ENCODE data around the gene ITPK1. TPM values are rescaled to one million over a fixed set of nuclear protein-coding genes. Genes with fewer than 3 reads are reported as not detected.

The ITPK1 gene
- total and polyA plus RNA-seq, 2 experiments from 2014 or later: 35.9 to 101 TPM

DNA sequence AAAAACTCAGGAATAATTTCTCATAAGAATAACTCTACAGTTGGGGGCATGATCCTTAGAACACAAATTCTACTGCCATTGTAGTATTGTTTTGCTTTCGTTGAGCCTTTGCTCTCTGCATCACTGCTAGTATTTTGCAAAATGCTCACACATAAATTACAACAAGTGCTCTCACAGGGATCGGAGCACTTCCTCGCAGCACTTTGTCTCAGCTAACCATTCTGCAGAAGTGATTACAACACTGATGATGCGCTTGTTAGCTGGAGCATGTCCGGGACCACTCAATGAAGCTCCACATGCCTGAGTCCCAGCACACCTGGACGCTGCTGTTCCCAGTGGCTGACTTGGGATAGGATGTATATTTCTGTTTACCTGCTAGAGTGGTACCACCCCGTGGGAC, 37.4 kb upstream of the ITPK1 start (continued):
- TF ChIP-seq, protein P1, sequence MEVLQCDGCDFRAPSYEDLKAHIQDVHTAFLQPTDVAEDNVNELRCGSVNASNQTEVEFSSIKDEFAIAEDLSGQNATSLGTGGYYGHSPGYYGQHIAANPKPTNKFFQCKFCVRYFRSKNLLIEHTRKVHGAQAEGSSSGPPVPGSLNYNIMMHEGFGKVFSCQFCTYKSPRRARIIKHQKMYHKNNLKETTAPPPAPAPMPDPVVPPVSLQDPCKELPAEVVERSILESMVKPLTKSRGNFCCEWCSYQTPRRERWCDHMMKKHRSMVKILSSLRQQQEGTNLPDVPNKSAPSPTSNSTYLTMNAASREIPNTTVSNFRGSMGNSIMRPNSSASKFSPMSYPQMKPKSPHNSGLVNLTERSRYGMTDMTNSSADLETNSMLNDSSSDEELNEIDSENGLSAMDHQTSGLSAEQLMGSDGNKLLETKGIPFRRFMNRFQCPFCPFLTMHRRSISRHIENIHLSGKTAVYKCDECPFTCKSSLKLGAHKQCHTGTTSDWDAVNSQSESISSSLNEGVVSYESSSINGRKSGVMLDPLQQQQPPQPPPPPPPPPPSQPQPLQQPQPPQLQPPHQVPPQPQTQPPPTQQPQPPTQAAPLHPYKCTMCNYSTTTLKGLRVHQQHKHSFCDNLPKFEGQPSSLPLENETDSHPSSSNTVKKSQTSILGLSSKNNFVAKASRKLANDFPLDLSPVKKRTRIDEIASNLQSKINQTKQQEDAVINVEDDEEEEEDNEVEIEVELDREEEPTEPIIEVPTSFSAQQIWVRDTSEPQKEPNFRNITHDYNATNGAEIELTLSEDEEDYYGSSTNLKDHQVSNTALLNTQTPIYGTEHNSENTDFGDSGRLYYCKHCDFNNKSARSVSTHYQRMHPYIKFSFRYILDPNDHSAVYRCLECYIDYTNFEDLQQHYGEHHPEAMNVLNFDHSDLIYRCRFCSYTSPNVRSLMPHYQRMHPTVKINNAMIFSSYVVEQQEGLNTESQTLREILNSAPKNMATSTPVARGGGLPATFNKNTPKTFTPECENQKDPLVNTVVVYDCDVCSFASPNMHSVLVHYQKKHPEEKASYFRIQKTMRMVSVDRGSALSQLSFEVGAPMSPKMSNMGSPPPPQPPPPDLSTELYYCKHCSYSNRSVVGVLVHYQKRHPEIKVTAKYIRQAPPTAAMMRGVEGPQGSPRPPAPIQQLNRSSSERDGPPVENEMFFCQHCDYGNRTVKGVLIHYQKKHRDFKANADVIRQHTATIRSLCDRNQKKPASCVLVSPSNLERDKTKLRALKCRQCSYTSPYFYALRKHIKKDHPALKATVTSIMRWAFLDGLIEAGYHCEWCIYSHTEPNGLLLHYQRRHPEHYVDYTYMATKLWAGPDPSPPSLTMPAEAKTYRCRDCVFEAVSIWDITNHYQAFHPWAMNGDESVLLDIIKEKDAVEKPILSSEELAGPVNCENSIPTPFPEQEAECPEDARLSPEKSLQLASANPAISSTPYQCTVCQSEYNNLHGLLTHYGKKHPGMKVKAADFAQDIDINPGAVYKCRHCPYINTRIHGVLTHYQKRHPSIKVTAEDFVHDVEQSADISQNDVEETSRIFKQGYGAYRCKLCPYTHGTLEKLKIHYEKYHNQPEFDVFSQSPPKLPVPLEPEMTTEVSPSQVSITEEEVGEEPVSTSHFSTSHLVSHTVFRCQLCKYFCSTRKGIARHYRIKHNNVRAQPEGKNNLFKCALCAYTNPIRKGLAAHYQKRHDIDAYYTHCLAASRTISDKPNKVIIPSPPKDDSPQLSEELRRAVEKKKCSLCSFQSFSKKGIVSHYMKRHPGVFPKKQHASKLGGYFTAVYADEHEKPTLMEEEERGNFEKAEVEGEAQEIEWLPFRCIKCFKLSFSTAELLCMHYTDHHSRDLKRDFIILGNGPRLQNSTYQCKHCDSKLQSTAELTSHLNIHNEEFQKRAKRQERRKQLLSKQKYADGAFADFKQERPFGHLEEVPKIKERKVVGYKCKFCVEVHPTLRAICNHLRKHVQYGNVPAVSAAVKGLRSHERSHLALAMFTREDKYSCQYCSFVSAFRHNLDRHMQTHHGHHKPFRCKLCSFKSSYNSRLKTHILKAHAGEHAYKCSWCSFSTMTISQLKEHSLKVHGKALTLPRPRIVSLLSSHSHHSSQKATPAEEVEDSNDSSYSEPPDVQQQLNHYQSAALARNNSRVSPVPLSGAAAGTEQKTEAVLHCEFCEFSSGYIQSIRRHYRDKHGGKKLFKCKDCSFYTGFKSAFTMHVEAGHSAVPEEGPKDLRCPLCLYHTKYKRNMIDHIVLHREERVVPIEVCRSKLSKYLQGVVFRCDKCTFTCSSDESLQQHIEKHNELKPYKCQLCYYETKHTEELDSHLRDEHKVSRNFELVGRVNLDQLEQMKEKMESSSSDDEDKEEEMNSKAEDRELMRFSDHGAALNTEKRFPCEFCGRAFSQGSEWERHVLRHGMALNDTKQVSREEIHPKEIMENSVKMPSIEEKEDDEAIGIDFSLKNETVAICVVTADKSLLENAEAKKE (CRISPR knock-in tag; IDR thresholded peaks at IDR 0.05): no peak

DNA sequence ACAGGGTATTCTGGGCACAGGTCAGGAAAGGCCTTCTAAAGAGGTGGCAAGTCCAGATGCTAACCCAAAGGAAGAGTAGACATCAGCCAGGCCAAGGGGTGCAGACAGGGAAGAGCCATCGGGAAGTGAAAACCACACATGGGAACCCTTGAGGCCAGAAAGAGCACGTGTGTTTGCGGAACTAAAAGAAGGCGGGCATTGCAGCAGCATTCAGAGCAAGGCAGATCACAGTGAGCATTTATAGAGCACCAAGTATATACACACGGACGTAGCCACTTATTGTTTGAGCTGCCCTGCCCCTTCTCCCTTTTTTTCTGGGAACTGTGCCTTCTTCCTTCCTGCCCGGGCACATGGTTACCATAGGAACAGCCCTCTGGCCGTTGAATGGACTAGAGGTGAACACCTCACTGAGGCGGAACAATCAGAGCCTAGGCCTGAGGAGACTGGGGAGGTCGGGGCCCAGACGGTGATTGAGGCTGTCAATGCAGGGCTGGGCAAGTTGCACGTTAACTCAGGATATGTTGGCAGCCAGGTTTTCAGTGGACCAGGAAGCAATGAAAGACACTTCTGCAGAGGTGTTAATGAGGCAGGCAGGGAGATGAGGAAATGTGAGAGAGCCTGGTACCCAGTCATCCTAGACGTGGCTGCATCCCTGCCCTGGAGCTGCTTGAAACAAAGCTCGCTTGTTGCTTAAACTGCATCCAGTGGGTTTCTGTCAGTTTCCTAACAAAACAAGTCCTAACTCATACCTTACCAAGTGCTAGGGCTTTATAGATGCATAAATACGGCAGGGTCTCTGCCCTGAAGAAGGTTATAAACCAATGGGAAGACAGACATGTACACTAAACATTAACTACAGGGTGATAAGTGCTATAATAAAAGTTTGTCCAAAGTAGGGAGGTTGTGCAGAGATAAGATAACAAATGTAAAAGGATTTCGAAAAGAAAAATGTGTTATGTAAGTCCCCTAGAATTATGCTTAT, 34.8 kb upstream of the ITPK1 start:
- Histone ChIP-seq H3K27ac (ENCODE audit: low read depth) (no peak overlapping the region), H2AFZ (peak overlapping the region; percentile 86; the same call in 1 of the 2 replicates), H3F3A (replicated peaks; ENCODE audit: low read depth) (no peaks in the 10 kb centered on the region), H4K20me1 (replicated peaks; ENCODE audit: insufficient read depth) (no peaks in the 10 kb centered on the region), H3K27me3 (ENCODE audit: insufficient read depth) (no peaks in the 10 kb centered on the region), H3K4me1 (ENCODE audit: insufficient read depth) (no peaks in the 10 kb centered on the region), H3K4me3 (no peak overlapping the region), H3K9me2 (ENCODE audit: insufficient read depth) (peaks cover 3% of the 10 kb centered on the region; the same call in 1 of the 2 replicates), H3K79me2 (replicated peaks; ENCODE audit: insufficient read depth) (no peaks in the 10 kb centered on the region), H3K4me2 (no peak overlapping the region), H3K36me3 (ENCODE audit: insufficient read depth) (no peaks in the 10 kb centered on the region)
- Mint-ChIP-seq H3K36me3 (ENCODE audit: low read depth) (no peaks in the 10 kb centered on the region), H3K27ac (no peak overlapping the region), H3K27me3 (ENCODE audit: insufficient read depth, low read depth, poor library complexity) (peaks cover 8% of the 10 kb centered on the region), H3K4me1 (no peaks in the 10 kb centered on the region), H3K9me3 (no peaks in the 10 kb centered on the region), H3K4me3 (no peak overlapping the region)
- TF ChIP-seq JUNB (IDR thresholded peaks at IDR 0.05; ENCODE audit: unreplicated experiment) (no peak), CREB1 (CRISPR knock-in tag; IDR thresholded peaks at IDR 0.05; ENCODE audit: low read depth) (no peak), EZH2phosphoT487 (IDR thresholded peaks at IDR 0.05; ENCODE audit: unreplicated experiment) (no peak), STAT1 (IDR thresholded peaks at IDR 0.05; ENCODE audit: unreplicated experiment) (no peak)
- TF ChIP-seq, protein P2, sequence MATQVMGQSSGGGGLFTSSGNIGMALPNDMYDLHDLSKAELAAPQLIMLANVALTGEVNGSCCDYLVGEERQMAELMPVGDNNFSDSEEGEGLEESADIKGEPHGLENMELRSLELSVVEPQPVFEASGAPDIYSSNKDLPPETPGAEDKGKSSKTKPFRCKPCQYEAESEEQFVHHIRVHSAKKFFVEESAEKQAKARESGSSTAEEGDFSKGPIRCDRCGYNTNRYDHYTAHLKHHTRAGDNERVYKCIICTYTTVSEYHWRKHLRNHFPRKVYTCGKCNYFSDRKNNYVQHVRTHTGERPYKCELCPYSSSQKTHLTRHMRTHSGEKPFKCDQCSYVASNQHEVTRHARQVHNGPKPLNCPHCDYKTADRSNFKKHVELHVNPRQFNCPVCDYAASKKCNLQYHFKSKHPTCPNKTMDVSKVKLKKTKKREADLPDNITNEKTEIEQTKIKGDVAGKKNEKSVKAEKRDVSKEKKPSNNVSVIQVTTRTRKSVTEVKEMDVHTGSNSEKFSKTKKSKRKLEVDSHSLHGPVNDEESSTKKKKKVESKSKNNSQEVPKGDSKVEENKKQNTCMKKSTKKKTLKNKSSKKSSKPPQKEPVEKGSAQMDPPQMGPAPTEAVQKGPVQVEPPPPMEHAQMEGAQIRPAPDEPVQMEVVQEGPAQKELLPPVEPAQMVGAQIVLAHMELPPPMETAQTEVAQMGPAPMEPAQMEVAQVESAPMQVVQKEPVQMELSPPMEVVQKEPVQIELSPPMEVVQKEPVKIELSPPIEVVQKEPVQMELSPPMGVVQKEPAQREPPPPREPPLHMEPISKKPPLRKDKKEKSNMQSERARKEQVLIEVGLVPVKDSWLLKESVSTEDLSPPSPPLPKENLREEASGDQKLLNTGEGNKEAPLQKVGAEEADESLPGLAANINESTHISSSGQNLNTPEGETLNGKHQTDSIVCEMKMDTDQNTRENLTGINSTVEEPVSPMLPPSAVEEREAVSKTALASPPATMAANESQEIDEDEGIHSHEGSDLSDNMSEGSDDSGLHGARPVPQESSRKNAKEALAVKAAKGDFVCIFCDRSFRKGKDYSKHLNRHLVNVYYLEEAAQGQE (IDR thresholded peaks at IDR 0.05; ENCODE audit: unreplicated experiment): no peak
- TF ChIP-seq, protein P3, sequence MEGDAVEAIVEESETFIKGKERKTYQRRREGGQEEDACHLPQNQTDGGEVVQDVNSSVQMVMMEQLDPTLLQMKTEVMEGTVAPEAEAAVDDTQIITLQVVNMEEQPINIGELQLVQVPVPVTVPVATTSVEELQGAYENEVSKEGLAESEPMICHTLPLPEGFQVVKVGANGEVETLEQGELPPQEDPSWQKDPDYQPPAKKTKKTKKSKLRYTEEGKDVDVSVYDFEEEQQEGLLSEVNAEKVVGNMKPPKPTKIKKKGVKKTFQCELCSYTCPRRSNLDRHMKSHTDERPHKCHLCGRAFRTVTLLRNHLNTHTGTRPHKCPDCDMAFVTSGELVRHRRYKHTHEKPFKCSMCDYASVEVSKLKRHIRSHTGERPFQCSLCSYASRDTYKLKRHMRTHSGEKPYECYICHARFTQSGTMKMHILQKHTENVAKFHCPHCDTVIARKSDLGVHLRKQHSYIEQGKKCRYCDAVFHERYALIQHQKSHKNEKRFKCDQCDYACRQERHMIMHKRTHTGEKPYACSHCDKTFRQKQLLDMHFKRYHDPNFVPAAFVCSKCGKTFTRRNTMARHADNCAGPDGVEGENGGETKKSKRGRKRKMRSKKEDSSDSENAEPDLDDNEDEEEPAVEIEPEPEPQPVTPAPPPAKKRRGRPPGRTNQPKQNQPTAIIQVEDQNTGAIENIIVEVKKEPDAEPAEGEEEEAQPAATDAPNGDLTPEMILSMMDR (conservative IDR thresholded peaks at IDR 0.05; ENCODE audit: low read depth in 2 of 2): no peak
- TF ChIP-seq, protein P4, sequence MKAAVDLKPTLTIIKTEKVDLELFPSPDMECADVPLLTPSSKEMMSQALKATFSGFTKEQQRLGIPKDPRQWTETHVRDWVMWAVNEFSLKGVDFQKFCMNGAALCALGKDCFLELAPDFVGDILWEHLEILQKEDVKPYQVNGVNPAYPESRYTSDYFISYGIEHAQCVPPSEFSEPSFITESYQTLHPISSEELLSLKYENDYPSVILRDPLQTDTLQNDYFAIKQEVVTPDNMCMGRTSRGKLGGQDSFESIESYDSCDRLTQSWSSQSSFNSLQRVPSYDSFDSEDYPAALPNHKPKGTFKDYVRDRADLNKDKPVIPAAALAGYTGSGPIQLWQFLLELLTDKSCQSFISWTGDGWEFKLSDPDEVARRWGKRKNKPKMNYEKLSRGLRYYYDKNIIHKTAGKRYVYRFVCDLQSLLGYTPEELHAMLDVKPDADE (IDR thresholded peaks at IDR 0.05): no peak
- no peak for DNase-seq (ENCODE audit: low spot score)
- ATAC-seq: peak; percentile 54

Data from GM23338 (cell line).